GM12892 (cell line): ENCODE measurements around the gene CACNA1E.

Experiments used
- POLR2A ChIP-seq: IDR thresholded peaks from 2 replicates; pipeline ENCODE4 v1.6.1; 2011; ENCODE audit warnings: low read depth, low read length, control low read depth
- POLR2AphosphoS5 ChIP-seq: IDR thresholded peaks from 2 replicates; pipeline ENCODE4 v1.6.1; 2011; ENCODE audit warnings: low read depth, low read length, control low read depth

- TF ChIP-seq POLR2A (no peak; the same call in 1 of the 2 replicates), POLR2AphosphoS5 (no peak)
These were observed 315.0 kb downstream of the CACNA1E start for GRCh38 chr1:181798191-181798926.
